AG09309 (cell line): ENCODE data around the gene NUDT2.

Source experiments
- DNase-seq: peaks from one replicate; pipeline ENCODE4 v3.0.0-alpha.2; 2010; ENCODE audit warnings: low read depth
- H3K4me3 ChIP-seq: 2 replicates; pipeline ENCODE4 v1.5.1; 2011; ENCODE audit warnings: mild to moderate bottlenecking, low read depth, low read length, moderate library complexity; ENCODE audit not compliant: control insufficient read depth
- CTCF ChIP-seq: IDR thresholded peaks from 2 replicates; pipeline ENCODE4 v1.5.1; 2011; ENCODE audit warnings: mild to moderate bottlenecking, low read depth, low read length, inconsistent platforms; ENCODE audit not compliant: insufficient read depth, control insufficient read depth; ENCODE audit errors: missing control alignments

The NUDT2 gene

GRCh38 chr9:34310215-34310614 is 19.2 kb upstream of the NUDT2 start:
- TF ChIP-seq CTCF: no peak
- H3K4me3 ChIP-seq: no peak overlapping the region
- DNase-seq: no peak

GRCh38 chr9:34311499-34312185 is 17.7 kb upstream of the NUDT2 start:
- no peak for DNase-seq
- no peak for TF ChIP-seq CTCF
- H3K4me3 ChIP-seq: no peak overlapping the region

DNA sequence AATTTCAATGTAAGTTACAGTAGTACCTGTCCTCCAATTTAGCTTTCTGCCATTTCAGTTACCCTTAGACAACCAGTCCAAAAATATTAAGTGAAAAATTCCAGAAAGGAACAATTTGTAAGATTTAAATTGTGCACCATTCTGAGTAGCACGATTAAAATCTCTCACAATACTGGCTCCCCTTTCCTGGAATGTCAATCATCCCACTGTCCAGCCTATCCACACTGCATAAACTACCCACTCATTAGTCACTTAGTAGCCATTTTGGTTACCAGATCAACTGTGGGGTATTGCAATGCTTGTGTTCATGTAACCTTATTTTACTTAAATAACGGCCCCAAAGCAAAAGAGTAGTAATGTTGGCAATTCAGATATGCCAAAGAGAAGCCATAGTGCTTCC is 11.9 kb upstream of the NUDT2 start:
- DNase-seq: no peak
- no peak for TF ChIP-seq CTCF
- no peak overlapping the region for H3K4me3 ChIP-seq

- H3K4me3 ChIP-seq: no peak overlapping the region
Measured at GRCh38 chr9:34318163-34318790, 11.1 kb upstream of the NUDT2 start.

DNA sequence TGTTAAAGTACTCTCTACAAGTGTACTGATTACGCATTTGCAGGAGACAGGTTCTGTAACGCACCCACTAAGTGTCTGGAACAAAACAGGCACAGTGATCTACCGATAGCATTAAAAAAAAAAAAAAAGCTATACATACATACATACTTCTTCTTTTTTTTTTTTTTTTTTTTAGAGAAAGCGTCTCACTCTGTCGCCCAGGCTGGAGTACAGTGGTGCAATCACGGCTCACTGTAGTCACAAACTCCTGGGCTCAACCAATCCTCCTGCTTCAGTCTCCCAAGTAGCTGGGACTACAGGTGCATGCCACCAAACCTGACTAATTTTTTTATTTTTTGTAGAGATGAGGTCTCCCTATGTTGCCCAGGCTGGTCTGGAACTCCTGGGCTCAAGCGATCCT is 7.9 kb upstream of the NUDT2 start:
- no peak for DNase-seq
- no peak for TF ChIP-seq CTCF
- H3K4me3 ChIP-seq: no peak overlapping the region

More at GRCh38 chr9:34318163-34318790, 11.1 kb upstream of the NUDT2 start:
- no peak for DNase-seq
- TF ChIP-seq CTCF: no peak

GRCh38 chr9:34322899-34323591 is 6.3 kb upstream of the NUDT2 start:
- TF ChIP-seq CTCF: no peak
- no peak overlapping the region for H3K4me3 ChIP-seq
- DNase-seq: no peak
